CD1c-positive myeloid dendritic cell (primary cell): ENCODE measurements around the gene AGBL1.

ENCODE experiments used
- DNase-seq: peaks from one replicate; pipeline ENCODE4 v3.0.0-alpha.2; 2016; ENCODE audit errors: extremely low spot score

Gene AGBL1

GRCh38 chr15:86236356-86237110, 156.9 kb downstream of the AGBL1 start:
- no peak for DNase-seq

GRCh38 chr15:86237111-86237500, 157.4 kb downstream of the AGBL1 start:
- DNase-seq, result no peak

GRCh38 chr15:86247249-86247955, 167.7 kb downstream of the AGBL1 start:
- no peak for DNase-seq

GRCh38 chr15:86255247-86255646, 175.6 kb downstream of the AGBL1 start:
- no peak for DNase-seq

DNA sequence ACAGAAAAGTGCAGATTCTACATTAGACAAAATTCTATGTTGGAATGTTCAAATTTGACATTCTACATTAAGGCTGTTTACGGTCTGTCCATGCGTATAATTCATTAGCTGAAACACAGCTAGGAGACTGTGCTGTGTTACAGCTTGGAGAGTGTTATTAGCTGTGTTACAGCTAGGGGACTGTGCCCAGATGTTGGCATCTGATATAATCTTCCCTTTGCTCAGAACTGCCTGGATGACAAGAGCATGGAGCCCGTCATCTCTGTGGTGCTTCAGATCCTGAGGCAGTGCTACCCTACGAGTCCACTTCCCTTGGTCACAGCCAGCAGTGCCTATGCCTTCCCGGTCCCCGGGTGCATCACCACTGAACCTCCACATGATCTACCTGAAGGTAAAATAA, 177.0 kb downstream of the AGBL1 start:
- DNase-seq, result no peak

GRCh38 chr15:86259589-86259988, 179.9 kb downstream of the AGBL1 start:
- DNase-seq, result no peak

DNA sequence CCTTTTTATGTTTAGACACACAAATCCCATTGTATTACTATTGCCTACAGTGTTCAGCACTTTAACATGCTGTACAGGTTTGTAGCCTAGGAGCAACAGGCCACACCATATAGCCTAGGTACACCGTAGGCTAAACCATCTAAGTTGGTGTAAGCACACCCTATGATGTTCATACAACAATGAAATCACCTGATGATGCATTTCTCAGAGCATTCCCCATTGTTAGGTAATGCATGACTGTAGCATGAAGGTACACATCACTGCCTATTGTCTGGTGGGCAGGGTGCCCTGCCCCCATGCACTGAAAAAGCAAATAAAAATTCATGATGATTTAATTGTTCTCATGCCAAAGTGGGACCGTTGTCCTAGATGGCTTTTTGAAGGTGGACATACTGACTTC, 183.6 kb downstream of the AGBL1 start:
- no peak for DNase-seq

GRCh38 chr15:86266896-86267484, 187.3 kb downstream of the AGBL1 start:
- no peak for DNase-seq

- no peak for DNase-seq
Observed at GRCh38 chr15:86267892-86268291, 188.2 kb downstream of the AGBL1 start.

- no peak for DNase-seq
Observed at GRCh38 chr15:86268558-86268957, 188.9 kb downstream of the AGBL1 start.

DNA sequence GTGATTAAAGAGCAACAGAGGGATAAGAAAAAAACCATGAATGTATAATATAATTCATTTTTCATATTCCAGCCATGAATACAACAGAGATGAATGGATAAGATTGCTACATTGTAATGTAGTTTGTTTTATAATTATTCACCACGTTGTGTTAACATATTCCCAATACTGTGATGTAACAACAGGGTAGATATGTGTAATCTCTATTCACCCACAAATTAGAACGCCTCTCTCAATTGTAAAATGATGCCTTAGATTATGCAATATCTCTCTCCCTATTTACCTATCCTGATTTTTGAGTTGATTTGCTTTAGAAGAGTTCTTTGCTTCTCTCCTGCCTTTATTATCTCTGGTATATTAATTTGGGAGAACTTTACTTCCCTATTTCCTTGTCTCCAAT, 193.6 kb downstream of the AGBL1 start:
- no peak for DNase-seq

GRCh38 chr15:86275361-86275760, 195.7 kb downstream of the AGBL1 start:
- no peak for DNase-seq

DNA sequence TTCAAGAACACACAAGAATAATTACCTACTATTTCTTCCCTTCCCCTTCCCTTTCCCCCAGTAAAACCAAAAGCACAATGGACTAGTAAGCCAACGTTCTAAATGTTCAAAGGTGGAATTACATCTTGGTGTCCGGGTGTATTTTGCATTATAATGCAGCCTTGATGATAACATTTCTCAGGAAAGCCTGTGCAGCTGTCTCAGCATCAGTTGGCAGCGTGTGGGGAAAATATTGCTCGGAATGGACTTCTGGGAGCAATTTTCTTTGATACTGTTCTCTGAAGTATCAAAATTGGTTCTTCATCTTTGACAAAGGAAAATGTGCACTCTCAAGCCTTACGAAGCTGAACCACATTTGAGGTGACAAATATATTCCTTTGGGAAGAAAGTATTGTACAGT, 198.9 kb downstream of the AGBL1 start:
- DNase-seq, result no peak

DNA sequence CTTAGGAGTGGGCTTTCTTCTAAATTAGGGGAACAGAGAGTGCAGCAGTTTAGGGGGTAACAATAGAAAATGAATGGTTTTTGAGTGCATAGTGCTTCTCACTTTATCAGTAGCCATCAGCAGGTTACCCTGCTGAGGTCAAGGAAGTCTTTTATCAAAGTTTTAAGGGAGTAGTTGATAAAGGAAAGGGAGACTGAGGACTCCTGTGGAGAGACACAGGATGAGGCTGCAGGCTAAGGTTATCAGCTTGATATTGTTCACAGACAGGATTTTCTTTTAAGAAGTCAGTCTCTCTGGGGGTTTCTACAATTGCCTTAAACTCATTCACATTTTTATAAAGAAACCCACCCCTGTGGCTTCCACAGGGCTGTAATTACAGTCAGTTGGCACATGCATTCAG, 205.0 kb downstream of the AGBL1 start:
- no peak for DNase-seq

GRCh38 chr15:86295511-86295910, 215.8 kb downstream of the AGBL1 start:
- DNase-seq, result no peak

- no peak for DNase-seq
Observed at GRCh38 chr15:86296769-86297168, 217.1 kb downstream of the AGBL1 start.

DNA sequence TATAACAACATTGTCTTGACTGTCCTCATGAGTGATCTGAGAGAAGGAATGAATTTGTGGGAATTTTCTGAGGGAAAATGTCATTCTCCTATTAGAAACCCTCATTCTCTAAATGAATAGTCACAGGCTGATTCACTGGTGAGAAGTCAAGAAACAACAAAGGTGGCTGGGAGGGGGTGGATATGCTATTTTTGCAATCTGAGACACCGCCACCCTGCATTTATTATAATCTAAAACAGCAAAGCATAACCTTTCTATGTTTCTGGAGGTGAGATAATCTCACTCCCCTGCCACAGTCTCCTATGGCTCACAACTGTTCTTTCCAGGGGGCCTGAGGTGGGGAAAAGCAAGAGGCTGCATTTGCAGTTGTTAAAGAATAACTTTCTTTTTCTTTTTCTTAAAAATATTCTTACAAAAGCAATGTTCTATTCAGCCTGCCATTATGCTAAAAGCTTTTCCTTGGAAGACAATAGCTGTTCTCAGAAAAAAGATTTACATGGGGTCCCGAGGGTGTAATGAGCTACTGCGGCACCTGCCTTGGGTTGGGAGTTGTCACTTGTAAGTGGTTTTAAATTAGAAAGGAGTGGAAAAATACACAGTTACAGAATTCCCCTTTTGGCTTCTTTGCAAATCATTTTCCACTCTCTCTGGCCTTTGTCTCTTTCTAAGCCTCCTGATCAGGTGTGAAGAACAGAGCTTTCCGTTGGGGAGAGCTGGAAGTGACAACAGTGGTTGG, 220.9 kb downstream of the AGBL1 start:
- DNase-seq, result no peak

DNA sequence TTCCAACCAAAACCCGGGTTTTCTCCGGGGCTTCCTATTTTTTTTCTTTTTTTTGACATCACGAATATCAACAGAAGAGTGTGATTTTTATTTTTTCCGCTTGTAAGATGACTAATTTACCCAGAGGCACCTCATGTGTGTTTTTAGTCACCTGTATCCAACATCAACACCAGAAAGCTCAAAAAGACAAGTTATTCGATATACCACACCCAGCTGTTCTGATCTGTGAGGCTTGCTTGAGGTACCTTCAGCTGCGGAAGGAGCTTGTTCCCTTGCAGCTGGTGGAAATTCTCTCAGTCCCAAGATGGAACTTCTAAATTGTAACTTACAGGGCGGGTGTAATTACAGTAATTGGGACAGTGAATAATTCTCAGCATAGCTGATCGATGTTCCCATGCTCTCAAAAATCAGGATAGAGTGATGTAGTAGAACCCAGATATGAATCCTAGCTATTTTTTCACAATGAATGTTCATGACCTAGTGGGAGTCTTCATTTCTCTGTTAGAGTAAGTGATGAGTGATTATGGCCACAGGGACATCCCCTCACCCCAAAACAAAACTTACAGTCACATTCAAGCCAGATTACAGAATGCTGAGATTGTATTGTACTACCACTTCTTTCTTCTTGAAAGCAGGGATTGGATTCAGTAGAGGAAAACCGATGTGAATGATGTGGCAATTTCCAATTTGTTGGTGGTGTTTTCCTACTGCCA, 232.1 kb downstream of the AGBL1 start:
- no peak for DNase-seq

DNA sequence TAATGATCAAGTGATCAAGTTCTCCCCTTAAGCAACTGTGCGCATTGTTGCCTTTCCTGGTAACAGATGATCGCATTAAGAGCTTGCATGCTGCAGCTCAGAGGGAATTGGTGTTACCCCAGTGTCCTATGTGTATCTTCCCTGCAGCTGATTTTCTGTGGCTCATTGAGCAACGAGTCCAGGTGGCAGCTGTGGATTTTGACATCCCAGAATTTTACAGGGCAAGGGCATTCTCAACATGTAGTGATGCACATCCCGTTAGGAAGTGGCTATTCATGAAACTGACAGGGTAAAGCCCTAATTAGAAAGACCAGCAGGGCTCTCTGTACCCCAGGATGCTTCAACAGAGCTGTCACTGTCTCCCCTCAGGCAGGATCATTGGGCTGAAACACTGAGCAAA, 232.8 kb downstream of the AGBL1 start:
- DNase-seq, result no peak

GRCh38 chr15:86316216-86316615, 236.5 kb downstream of the AGBL1 start:
- no peak for DNase-seq

GRCh38 chr15:86316726-86317383, 237.2 kb downstream of the AGBL1 start:
- no peak for DNase-seq
